ENCODE data around the gene EVC. TPM values are rescaled to one million over a fixed set of nuclear protein-coding genes. Genes with fewer than 3 reads are reported as not detected.
A peak's percentile ranks its signal among the peaks of the same experiment; 100 is the strongest.

EVC gene
- total and polyA plus RNA-seq, 7 experiments from 2014 or later, result 0.37 to 1.5 (median 0.68) TPM; not detected in 2

DNA sequence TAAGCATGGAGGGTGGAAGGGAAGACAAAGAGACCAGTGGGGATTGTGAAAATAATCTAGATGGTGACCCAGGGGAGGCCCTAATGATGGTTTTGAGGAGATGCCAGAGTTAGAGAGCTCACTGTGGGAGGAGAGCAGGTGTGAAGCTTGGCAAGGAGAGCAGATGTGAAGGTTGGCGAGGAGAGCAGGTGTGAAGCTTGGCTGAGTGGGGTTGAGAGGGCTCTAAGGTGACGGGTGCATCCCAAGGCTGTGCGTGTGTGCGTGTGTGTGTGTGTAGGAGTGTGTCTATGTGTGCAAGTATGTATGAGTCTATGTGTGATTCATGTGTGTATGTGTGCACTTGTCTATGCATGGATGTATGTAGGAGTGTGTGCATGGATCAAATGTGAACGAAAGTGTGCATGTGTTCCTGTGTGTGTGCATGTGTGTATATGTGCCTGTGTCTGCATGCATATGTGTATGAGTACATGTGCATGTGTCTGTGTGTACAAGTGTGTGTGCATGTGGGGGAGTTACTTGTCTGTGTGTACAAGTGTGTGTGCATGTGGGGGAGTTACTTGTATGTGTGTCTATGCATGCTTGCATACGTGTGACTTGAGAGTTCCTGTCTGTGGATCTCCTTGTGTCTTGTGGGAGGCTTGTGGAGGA lies 72.0 kb downstream of the EVC start:
- ATAC-seq, result peak; percentile 14
- H3K27me3 ChIP-seq (ENCODE audit: control insufficient read depth in 2 of 2, insufficient read depth in 2 of 2, low read length in 2 of 2), result no peaks in the 10 kb centered on the region
- H3K4me1 ChIP-seq (ENCODE audit: control insufficient read depth in 2 of 2, insufficient read depth in 2 of 2, low read length in 2 of 2), result no peaks in the 10 kb centered on the region
- intact Hi-C loops (cut with micrococcal nuclease), result no loop called here
- Mint-ChIP-seq H3K27ac (no peak overlapping the region), H3K4me3 (no peak overlapping the region), H3K4me1 (peaks cover 0 to 2% (median 0%) of the 10 kb centered on the region in 7 donors), H3K36me3 (no peaks in the 10 kb centered on the region), H3K27me3 (peaks cover 0 to 16% (median 5%) of the 10 kb centered on the region in 5 donors), H3K9me3 (peaks cover 0 to 14% (median 0%) of the 10 kb centered on the region in 11 donors)
- no peak for DNase-seq
- H3K4me3 ChIP-seq (ENCODE audit: low read length), result no peak overlapping the region
- ChIA-PET CTCF (no interaction called here), POLR2A (no interaction called here)
- no peak overlapping the region for H3K27ac ChIP-seq (ENCODE audit: low read depth, low read length)
- no peaks in the 10 kb centered on the region for H3K36me3 ChIP-seq (ENCODE audit: control insufficient read depth in 2 of 3, insufficient read depth in 3 of 3, low read length in 3 of 3)
- H3K9me3 ChIP-seq (ENCODE audit: control insufficient read depth in 2 of 3, low read length in 3 of 3), result no peaks in the 10 kb centered on the region

DNA sequence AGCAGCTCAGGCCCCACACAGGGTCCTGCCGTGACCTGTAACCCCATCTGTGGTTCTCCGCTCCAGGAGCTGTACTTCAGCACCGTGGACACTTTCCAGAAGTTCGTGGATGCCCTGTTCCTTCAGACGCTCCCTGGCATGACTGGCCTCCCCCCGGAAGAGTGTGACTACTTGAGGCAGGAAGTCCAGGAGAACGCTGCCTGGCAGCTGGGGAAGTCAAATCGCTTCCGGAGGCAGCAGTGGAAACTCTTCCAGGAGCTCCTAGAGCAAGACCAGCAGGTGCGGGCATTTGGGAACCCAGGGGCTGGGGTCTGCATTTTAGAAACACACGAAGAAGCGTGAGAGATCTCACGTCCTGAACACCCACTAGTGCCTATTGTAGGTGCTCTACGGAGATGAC lies 72.5 kb downstream of the EVC start:
- POLR2A ChIA-PET, result no interaction called here
- H3K27me3 Mint-ChIP-seq, result peaks cover 0 to 16% (median 5%) of the 10 kb centered on the region in 5 donors
- no peaks in the 10 kb centered on the region for H3K9me3 ChIP-seq (ENCODE audit: control insufficient read depth in 2 of 3, low read length in 3 of 3)
- ATAC-seq, result no peak
- H3K36me3 ChIP-seq (ENCODE audit: control insufficient read depth in 2 of 3, insufficient read depth in 3 of 3, low read length in 3 of 3), result no peaks in the 10 kb centered on the region
- H3K27me3 ChIP-seq (ENCODE audit: control insufficient read depth in 2 of 2, insufficient read depth in 2 of 2, low read length in 2 of 2), result no peaks in the 10 kb centered on the region
- H3K9me3 Mint-ChIP-seq, result peaks cover 0 to 14% (median 0%) of the 10 kb centered on the region in 11 donors
- H3K4me1 ChIP-seq (ENCODE audit: control insufficient read depth in 2 of 2, insufficient read depth in 2 of 2, low read length in 2 of 2), result no peaks in the 10 kb centered on the region
- peaks cover 0 to 2% (median 0%) of the 10 kb centered on the region in 7 donors for H3K4me1 Mint-ChIP-seq
- H3K4me3 Mint-ChIP-seq, result no peak overlapping the region
- intact Hi-C loops (cut with micrococcal nuclease), result no loop called here
- CTCF ChIA-PET, result no interaction called here
- no peak overlapping the region for H3K4me3 ChIP-seq (ENCODE audit: low read length)
- H3K27ac ChIP-seq (ENCODE audit: low read depth, low read length), result no peak overlapping the region
- no peak overlapping the region for H3K27ac Mint-ChIP-seq
- no peak for DNase-seq
- no peaks in the 10 kb centered on the region for H3K36me3 Mint-ChIP-seq

DNA sequence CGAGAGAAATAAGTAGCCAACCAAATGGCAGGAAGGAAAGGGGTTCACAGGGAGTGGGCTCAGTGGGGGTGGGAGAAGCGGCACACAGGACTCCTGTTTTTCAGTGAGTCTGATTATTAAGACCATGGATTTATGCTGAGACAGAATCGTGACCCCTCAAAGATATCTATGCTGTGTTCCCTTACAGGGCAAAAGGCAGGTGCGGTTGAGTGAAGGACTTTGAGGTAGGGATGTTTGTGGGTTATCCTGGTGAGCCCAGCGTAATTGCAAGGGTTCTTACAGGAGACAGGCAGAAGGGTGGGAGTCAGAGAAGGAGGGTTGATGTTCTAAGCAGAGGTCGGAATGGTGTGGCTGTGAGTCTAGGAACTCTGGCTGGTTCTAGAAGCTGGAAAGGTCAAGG lies 73.0 kb downstream of the EVC start:
- ATAC-seq (no peak), DNase-seq (no peak)
- H3K27ac Mint-ChIP-seq, result no peak overlapping the region
- H3K9me3 Mint-ChIP-seq, result peaks cover 0 to 14% (median 0%) of the 10 kb centered on the region in 11 donors
- H3K27me3 Mint-ChIP-seq, result peaks cover 0 to 16% (median 5%) of the 10 kb centered on the region in 5 donors
- Histone ChIP-seq H3K9me3 (ENCODE audit: control insufficient read depth in 2 of 3, low read length in 3 of 3) (no peaks in the 10 kb centered on the region), H3K27me3 (ENCODE audit: control insufficient read depth in 2 of 2, insufficient read depth in 2 of 2, low read length in 2 of 2) (no peaks in the 10 kb centered on the region), H3K4me1 (ENCODE audit: control insufficient read depth in 2 of 2, insufficient read depth in 2 of 2, low read length in 2 of 2) (no peaks in the 10 kb centered on the region), H3K4me3 (ENCODE audit: low read length) (no peak overlapping the region), H3K36me3 (ENCODE audit: control insufficient read depth in 2 of 3, insufficient read depth in 3 of 3, low read length in 3 of 3) (no peaks in the 10 kb centered on the region), H3K27ac (ENCODE audit: low read depth, low read length) (no peak overlapping the region)
- no peak overlapping the region for H3K4me3 Mint-ChIP-seq
- H3K4me1 Mint-ChIP-seq, result peaks cover 0 to 2% (median 0%) of the 10 kb centered on the region in 7 donors
- CTCF ChIA-PET, result no interaction called here
- intact Hi-C loops (cut with micrococcal nuclease), result no loop called here
- POLR2A ChIA-PET, result no interaction called here
- no peaks in the 10 kb centered on the region for H3K36me3 Mint-ChIP-seq

DNA sequence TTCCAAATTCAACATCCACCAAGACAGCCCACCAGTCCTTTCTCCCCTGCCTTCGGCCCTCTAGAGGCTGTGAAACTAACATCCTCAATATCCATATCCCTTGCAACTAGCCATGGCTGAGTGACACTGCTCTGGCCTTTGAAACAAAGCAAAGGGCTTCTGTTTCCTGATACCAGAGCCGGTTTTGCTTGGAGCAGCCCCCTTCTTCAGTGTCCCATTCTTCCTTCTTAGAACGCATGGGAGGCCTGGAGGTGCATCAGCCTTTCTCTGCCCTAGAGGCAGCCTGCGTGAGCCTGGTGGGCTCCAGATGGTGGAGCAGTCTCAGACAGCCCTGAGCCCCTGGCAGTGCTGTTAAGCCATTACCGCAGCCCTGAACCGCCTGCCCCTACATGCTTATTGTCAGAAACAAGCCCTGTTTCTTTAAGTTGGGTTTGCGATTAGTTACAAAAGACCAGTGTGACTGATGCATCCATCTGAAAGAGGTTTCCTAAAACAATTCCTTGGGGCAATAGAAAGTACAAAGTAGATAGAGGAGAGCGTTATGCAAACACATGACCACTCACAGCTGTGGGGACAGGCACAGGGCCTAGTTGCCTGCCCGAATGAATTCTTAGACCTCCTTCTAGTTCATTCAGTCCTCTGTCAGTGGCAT lies 74.1 kb downstream of the EVC start:
- ChIA-PET POLR2A (no interaction called here), CTCF (no interaction called here)
- Histone ChIP-seq H3K4me3 (ENCODE audit: low read length) (no peak overlapping the region), H3K27ac (ENCODE audit: low read depth, low read length) (no peak overlapping the region), H3K27me3 (ENCODE audit: control insufficient read depth in 2 of 2, insufficient read depth in 2 of 2, low read length in 2 of 2) (no peaks in the 10 kb centered on the region), H3K9me3 (ENCODE audit: control insufficient read depth in 2 of 3, low read length in 3 of 3) (no peaks in the 10 kb centered on the region), H3K36me3 (ENCODE audit: control insufficient read depth in 2 of 3, insufficient read depth in 3 of 3, low read length in 3 of 3) (no peaks in the 10 kb centered on the region), H3K4me1 (ENCODE audit: control insufficient read depth in 2 of 2, insufficient read depth in 2 of 2, low read length in 2 of 2) (no peaks in the 10 kb centered on the region)
- H3K9me3 Mint-ChIP-seq, result peaks cover 0 to 14% (median 0%) of the 10 kb centered on the region in 11 donors
- intact Hi-C loops (cut with micrococcal nuclease), result no loop called here
- H3K4me3 Mint-ChIP-seq, result no peak overlapping the region
- H3K4me1 Mint-ChIP-seq, result peaks cover 0 to 2% (median 0%) of the 10 kb centered on the region in 7 donors
- H3K27ac Mint-ChIP-seq, result no peak overlapping the region
- ATAC-seq, result no peak
- peaks cover 0 to 16% (median 5%) of the 10 kb centered on the region in 5 donors for H3K27me3 Mint-ChIP-seq
- no peaks in the 10 kb centered on the region for H3K36me3 Mint-ChIP-seq
- no peak for DNase-seq

GRCh38 chr4:5785806-5786680 lies 75.0 kb downstream of the EVC start:
- no peak for DNase-seq
- POLR2A ChIA-PET, result no interaction called here

DNA sequence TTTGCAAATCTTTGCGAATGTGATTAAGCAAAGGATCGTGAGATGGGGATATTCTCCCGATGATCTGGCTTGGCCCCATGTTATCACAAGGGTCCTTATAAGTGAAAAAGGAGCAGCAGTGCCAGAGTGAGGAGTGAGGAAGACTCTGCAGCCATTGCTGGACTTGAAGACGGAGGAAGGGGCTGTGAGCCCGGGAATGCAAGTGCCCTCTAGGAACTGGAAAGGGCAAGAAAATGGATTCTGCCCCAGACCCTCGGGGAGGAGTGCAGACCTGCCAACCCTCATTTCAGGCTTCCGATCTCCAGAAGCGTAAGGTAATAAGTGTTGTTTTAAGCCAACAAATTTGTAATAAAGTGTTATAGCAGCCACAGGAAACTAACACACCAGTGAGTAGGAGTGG lies 76.3 kb downstream of the EVC start:
- Mint-ChIP-seq H3K9me3 (peaks cover 0 to 14% (median 0%) of the 10 kb centered on the region in 11 donors), H3K4me3 (no peak overlapping the region), H3K4me1 (peaks cover 0 to 2% (median 0%) of the 10 kb centered on the region in 7 donors), H3K36me3 (no peaks in the 10 kb centered on the region), H3K27me3 (peaks cover 0 to 10% (median 5%) of the 10 kb centered on the region in 5 donors), H3K27ac (no peak overlapping the region)
- Histone ChIP-seq H3K27me3 (ENCODE audit: control insufficient read depth in 2 of 2, insufficient read depth in 2 of 2, low read length in 2 of 2) (no peaks in the 10 kb centered on the region), H3K4me3 (ENCODE audit: low read length) (no peak overlapping the region), H3K36me3 (ENCODE audit: control insufficient read depth in 2 of 3, insufficient read depth in 3 of 3, low read length in 3 of 3) (no peaks in the 10 kb centered on the region), H3K9me3 (ENCODE audit: control insufficient read depth in 2 of 3, low read length in 3 of 3) (no peaks in the 10 kb centered on the region), H3K27ac (ENCODE audit: low read depth, low read length) (no peak overlapping the region), H3K4me1 (ENCODE audit: control insufficient read depth in 2 of 2, insufficient read depth in 2 of 2, low read length in 2 of 2) (no peaks in the 10 kb centered on the region)
- DNase-seq (no peak), ATAC-seq (no peak)
- ChIA-PET POLR2A (no interaction called here), CTCF (no interaction called here)
- intact Hi-C loops (cut with micrococcal nuclease), result no loop called here

More at GRCh38 chr4:5785806-5786680, 75.0 kb downstream of the EVC start:
- no peak overlapping the region for H3K4me3 ChIP-seq (ENCODE audit: low read length)
- no peak overlapping the region for H3K27ac ChIP-seq (ENCODE audit: low read depth, low read length)
- ATAC-seq, result no peak
- intact Hi-C loops (cut with micrococcal nuclease), result no loop called here
- peaks cover 0 to 13% (median 5%) of the 10 kb centered on the region in 5 donors for H3K27me3 Mint-ChIP-seq
- CTCF ChIA-PET, result no interaction called here
- no peak overlapping the region for H3K4me3 Mint-ChIP-seq
- no peak overlapping the region for H3K27ac Mint-ChIP-seq
- H3K36me3 ChIP-seq (ENCODE audit: control insufficient read depth in 2 of 3, insufficient read depth in 3 of 3, low read length in 3 of 3), result no peaks in the 10 kb centered on the region
- peaks cover 0 to 14% (median 0%) of the 10 kb centered on the region in 11 donors for H3K9me3 Mint-ChIP-seq
- no peaks in the 10 kb centered on the region for H3K36me3 Mint-ChIP-seq
- peaks cover 0 to 2% (median 0%) of the 10 kb centered on the region in 7 donors for H3K4me1 Mint-ChIP-seq
- no peaks in the 10 kb centered on the region for H3K9me3 ChIP-seq (ENCODE audit: control insufficient read depth in 2 of 3, low read length in 3 of 3)
- no peaks in the 10 kb centered on the region for H3K4me1 ChIP-seq (ENCODE audit: control insufficient read depth in 2 of 2, insufficient read depth in 2 of 2, low read length in 2 of 2)
- H3K27me3 ChIP-seq (ENCODE audit: control insufficient read depth in 2 of 2, insufficient read depth in 2 of 2, low read length in 2 of 2), result no peaks in the 10 kb centered on the region
